ENCODE measurements around the gene WNT7B. TPM values are rescaled to one million over a fixed set of nuclear protein-coding genes. Genes with fewer than 3 reads are reported as not detected.

WNT7B gene
- total RNA-seq, 1 experiment from 2014 or later: 0.33 TPM

- Mint-ChIP-seq H3K36me3 (no peaks in the 10 kb centered on the region), H3K27ac (no peak overlapping the region), H3K4me1 (peaks cover 2% of the 10 kb centered on the region), H3K27me3 (ENCODE audit: low read depth) (no peaks in the 10 kb centered on the region), H3K9me3 (no peaks in the 10 kb centered on the region), H3K4me3 (no peak overlapping the region)
- DNase-seq (ENCODE audit: low spot score) (no peak), ATAC-seq (no peak)
- no peak for TF ChIP-seq JUN (CRISPR knock-in tag; IDR thresholded peaks at IDR 0.05)
- TF ChIP-seq ZMAT4 (CRISPR knock-in tag; IDR thresholded peaks at IDR 0.05): no peak
- no peak for TF ChIP-seq FOXP1 (CRISPR knock-in tag; IDR thresholded peaks at IDR 0.05; ENCODE audit: borderline replicate concordance)
- ChIA-PET POLR2A (no interaction called here), CTCF (interaction anchor here (0.6 to 1.8 kb wide), 3 partner anchors 25 to 123 kb away, joined by 3 to 10 read pairs (median 4); no protein-coding TSS in a partner anchor)
Measured at GRCh38 chr22:45999379-45999971, 22.5 kb upstream of the WNT7B start.

GRCh38 chr22:45998638-45999378 lies 21.8 kb upstream of the WNT7B start:
- Mint-ChIP-seq H3K4me1 (peaks cover 2% of the 10 kb centered on the region; the same call in 1 of the 2 replicates), H3K36me3 (no peaks in the 10 kb centered on the region), H3K9me3 (peaks cover under 1% of the 10 kb centered on the region; the same call in 1 of the 2 replicates), H3K27ac (no peak overlapping the region), H3K27me3 (ENCODE audit: low read depth) (no peaks in the 10 kb centered on the region; the same call in 1 of the 2 replicates), H3K4me3 (no peak overlapping the region)
- ATAC-seq (no peak), DNase-seq (ENCODE audit: low spot score) (no peak)
- ChIA-PET CTCF (interaction anchor here (0.8 to 5.2 kb wide), 7 partner anchors 7 to 135 kb away, joined by 3 to 148 read pairs (median 4); no protein-coding TSS in a partner anchor), POLR2A (no interaction called here)
- TF ChIP-seq TEAD4 (CRISPR knock-in tag; IDR thresholded peaks at IDR 0.05) (no peak), CBFB (CRISPR knock-in tag; IDR thresholded peaks at IDR 0.05; ENCODE audit: low read depth) (no peak), ATF1 (CRISPR knock-in tag; IDR thresholded peaks at IDR 0.05) (no peak), SP1 (CRISPR knock-in tag; conservative IDR thresholded peaks at IDR 0.05) (no peak), ZBTB21 (CRISPR knock-in tag; IDR thresholded peaks at IDR 0.05; ENCODE audit: borderline replicate concordance) (no peak), OVOL2 (CRISPR knock-in tag; IDR thresholded peaks at IDR 0.05; ENCODE audit: borderline replicate concordance) (no peak), TCF7 (CRISPR knock-in tag; IDR thresholded peaks at IDR 0.05; ENCODE audit: low read depth) (no peak), ZSCAN18 (CRISPR knock-in tag; IDR thresholded peaks at IDR 0.05) (no peak), EMX1 (CRISPR knock-in tag; IDR thresholded peaks at IDR 0.05) (no peak), FOXK1 (CRISPR knock-in tag; IDR thresholded peaks at IDR 0.05) (no peak), KAT7 (CRISPR knock-in tag; IDR thresholded peaks at IDR 0.05; ENCODE audit: borderline replicate concordance) (no peak), NR3C1 (CRISPR knock-in tag; conservative IDR thresholded peaks at IDR 0.05; ENCODE audit: low read depth) (no peak), ZNF512 (CRISPR knock-in tag; IDR thresholded peaks at IDR 0.05; ENCODE audit: borderline replicate concordance) (no peak), ZNF396 (CRISPR knock-in tag; IDR thresholded peaks at IDR 0.05; ENCODE audit: borderline replicate concordance) (no peak), ZNF232 (CRISPR knock-in tag; IDR thresholded peaks at IDR 0.05) (no peak)
